ENCODE data around the gene SATB2. TPM values are rescaled to one million over a fixed set of nuclear protein-coding genes. Genes with fewer than 3 reads are reported as not detected.

SATB2 gene
- total RNA-seq, 1 experiment from 2014 or later = 7.8 TPM

GRCh38 chr2:199383021-199383420 is 74.7 kb downstream of the SATB2 start:
- H3K27ac ChIP-seq = no peak overlapping the region
- BruUV-seq (replicated peaks) = no TSS peak
- no peak for TF ChIP-seq CTCF (conservative IDR thresholded peaks at IDR 0.05)
- no peak for TF ChIP-seq EZH2 (IDR thresholded peaks at IDR 0.05; ENCODE audit: low read depth)
- no peaks in the 10 kb centered on the region for H3K27me3 ChIP-seq (ENCODE audit: insufficient read depth, low read depth)
- no peaks in the 10 kb centered on the region for H3F3A ChIP-seq (ENCODE audit: insufficient read depth, low read depth)
- H3K4me2 ChIP-seq = no peak overlapping the region
- H3K9me2 ChIP-seq (ENCODE audit: insufficient read depth) = no peaks in the 10 kb centered on the region
- POLR2A ChIA-PET (ENCODE audit: unreplicated experiment) = no interaction called here
- H3K36me3 ChIP-seq (ENCODE audit: low read depth) = no peaks in the 10 kb centered on the region
- CTCF ChIA-PET = no interaction called here
- H3K9me3 ChIP-seq (ENCODE audit: insufficient read depth, low read depth) = no peaks in the 10 kb centered on the region
- H3K4me1 ChIP-seq (replicated peaks; ENCODE audit: insufficient read depth) = no peaks in the 10 kb centered on the region
- H4K20me1 ChIP-seq (ENCODE audit: insufficient read depth) = no peaks in the 10 kb centered on the region
- no peak overlapping the region for H2AFZ ChIP-seq
- DNase-seq = no peak
- no peaks in the 10 kb centered on the region for H3K79me2 ChIP-seq (ENCODE audit: low read depth)
- intact Hi-C loops (cut with micrococcal nuclease; ENCODE audit: unreplicated experiment) = no loop called here
- H3K4me3 ChIP-seq = no peak overlapping the region

GRCh38 chr2:199382091-199382490 is 75.6 kb downstream of the SATB2 start:
- no peaks in the 10 kb centered on the region for H3K36me3 ChIP-seq (ENCODE audit: low read depth)
- DNase-seq = no peak
- intact Hi-C loops (cut with micrococcal nuclease; ENCODE audit: unreplicated experiment) = no loop called here
- H3K9me3 ChIP-seq (ENCODE audit: insufficient read depth, low read depth) = no peaks in the 10 kb centered on the region
- H3K4me3 ChIP-seq = no peak overlapping the region
- no peak overlapping the region for H3K27ac ChIP-seq
- no peaks in the 10 kb centered on the region for H3F3A ChIP-seq (ENCODE audit: insufficient read depth, low read depth)
- H3K27me3 ChIP-seq (ENCODE audit: insufficient read depth, low read depth) = no peaks in the 10 kb centered on the region
- TF ChIP-seq EZH2 (IDR thresholded peaks at IDR 0.05; ENCODE audit: low read depth) (no peak), CTCF (conservative IDR thresholded peaks at IDR 0.05) (no peak)
- H3K79me2 ChIP-seq (ENCODE audit: low read depth) = no peaks in the 10 kb centered on the region
- BruUV-seq (replicated peaks) = no TSS peak
- ChIA-PET POLR2A (ENCODE audit: unreplicated experiment) (no interaction called here), CTCF (no interaction called here)
- no peak overlapping the region for H3K4me2 ChIP-seq
- H4K20me1 ChIP-seq (ENCODE audit: insufficient read depth) = no peaks in the 10 kb centered on the region
- H2AFZ ChIP-seq = no peak overlapping the region
- H3K4me1 ChIP-seq (replicated peaks; ENCODE audit: insufficient read depth) = no peaks in the 10 kb centered on the region
- no peaks in the 10 kb centered on the region for H3K9me2 ChIP-seq (ENCODE audit: insufficient read depth)

- Histone ChIP-seq H4K20me1 (ENCODE audit: insufficient read depth) (no peaks in the 10 kb centered on the region), H3K79me2 (ENCODE audit: low read depth) (no peaks in the 10 kb centered on the region), H3K27ac (no peak overlapping the region), H3K9me2 (ENCODE audit: insufficient read depth) (no peaks in the 10 kb centered on the region), H3K27me3 (ENCODE audit: insufficient read depth, low read depth) (no peaks in the 10 kb centered on the region), H3K4me1 (replicated peaks; ENCODE audit: insufficient read depth) (no peaks in the 10 kb centered on the region), H2AFZ (no peak overlapping the region), H3K36me3 (ENCODE audit: low read depth) (no peaks in the 10 kb centered on the region), H3K9me3 (ENCODE audit: insufficient read depth, low read depth) (no peaks in the 10 kb centered on the region), H3K4me2 (no peak overlapping the region), H3F3A (ENCODE audit: insufficient read depth, low read depth) (no peaks in the 10 kb centered on the region), H3K4me3 (no peak overlapping the region)
- BruUV-seq (replicated peaks) = no TSS peak
- intact Hi-C loops (cut with micrococcal nuclease; ENCODE audit: unreplicated experiment) = no loop called here
- DNase-seq = no peak
- TF ChIP-seq CTCF (conservative IDR thresholded peaks at IDR 0.05) (no peak), EZH2 (IDR thresholded peaks at IDR 0.05; ENCODE audit: low read depth) (no peak)
- ChIA-PET CTCF (no interaction called here), POLR2A (ENCODE audit: unreplicated experiment) (no interaction called here)
Observed at GRCh38 chr2:199381531-199381930, 76.2 kb downstream of the SATB2 start.
